Measurements from ENCODE around the gene POM121L2.

The POM121L2 gene

DNA sequence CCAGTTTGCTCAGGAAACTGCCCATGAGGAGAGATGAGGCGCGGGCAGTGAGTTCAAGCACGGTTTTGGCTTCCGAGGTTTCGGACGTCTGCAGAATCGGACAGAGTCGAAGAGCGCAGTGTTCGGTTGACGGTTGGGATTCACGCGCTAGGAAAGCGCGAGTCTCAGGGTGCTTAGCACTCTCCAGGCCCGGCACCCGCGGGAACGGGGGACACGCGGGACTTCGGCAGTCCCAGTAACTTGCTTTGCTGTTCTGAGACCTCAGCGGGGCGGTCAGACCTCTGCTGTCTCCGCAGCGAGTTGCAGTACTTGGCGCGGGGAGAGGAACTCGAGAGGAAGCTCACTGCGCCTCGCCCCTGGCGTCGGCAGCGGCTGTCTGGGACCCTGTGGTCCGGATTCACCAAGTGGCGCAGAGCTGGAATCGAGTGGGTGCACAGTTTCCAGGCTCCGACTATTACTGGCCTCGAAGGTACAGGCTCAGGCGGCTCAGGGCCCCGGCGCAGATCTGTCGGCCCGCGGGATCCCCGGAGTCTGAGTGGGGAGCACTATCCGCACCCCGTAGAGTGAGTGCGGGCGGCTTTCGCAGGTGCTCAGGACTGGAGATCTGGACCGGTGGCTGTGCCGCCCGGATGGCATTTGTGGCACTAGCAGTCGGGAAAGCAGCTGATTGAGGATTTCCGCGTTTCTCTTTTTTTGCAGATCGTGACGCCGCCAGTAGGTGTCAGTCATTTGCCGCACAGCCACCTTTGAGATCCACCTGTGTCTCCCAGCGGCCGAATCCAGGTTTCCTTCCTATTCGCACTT, at the start of gene POM121L2:
Gene POM121L2 (minus strand): TSS at position 128 of the 804 bp plus-strand sequence. CDS start 103 bp downstream, at position 25.
- peak; percentile 48 for DNase-seq (ENCODE audit: low spot score)

DNA sequence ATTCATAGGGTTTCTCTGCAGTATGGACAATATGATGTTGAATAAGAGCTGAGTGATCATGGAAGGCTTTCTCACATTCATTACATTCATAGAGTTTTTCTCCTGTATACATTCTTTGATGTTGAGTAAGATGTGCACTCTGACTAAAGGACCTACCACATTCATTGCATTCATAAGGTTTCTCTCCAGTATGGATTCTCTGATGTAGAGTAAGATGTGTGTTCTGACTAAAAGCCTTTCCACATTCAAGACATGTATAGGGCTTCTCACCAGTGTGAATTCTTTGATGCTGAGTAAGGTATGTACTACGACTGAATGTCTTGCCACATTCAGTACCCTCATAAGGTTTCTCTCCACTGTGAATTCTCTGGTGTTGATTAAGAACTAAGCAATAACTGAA, 47.2 kb upstream of the POM121L2 start:
- no peak for DNase-seq (ENCODE audit: low spot score)

DNA sequence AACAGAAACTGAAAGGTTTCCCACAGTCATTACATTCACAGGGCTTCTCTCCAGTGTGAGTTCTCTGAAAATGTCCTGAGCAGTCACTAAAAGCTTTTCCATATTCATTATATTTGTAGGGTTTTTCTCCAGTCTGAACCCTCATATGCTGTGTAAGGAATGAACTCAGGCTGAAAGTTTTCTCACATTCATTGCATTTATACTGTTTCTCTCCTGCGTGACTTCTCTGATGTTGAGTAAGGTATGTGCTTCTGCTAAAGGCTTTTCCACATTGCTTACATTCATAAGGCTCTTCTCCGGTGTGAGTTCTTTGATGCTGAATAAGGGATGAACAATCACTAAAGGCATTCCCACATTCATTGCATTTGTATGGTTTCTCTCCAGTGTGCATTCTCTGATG, 46.7 kb upstream of the POM121L2 start:
- DNase-seq (ENCODE audit: low spot score) = no peak

DNA sequence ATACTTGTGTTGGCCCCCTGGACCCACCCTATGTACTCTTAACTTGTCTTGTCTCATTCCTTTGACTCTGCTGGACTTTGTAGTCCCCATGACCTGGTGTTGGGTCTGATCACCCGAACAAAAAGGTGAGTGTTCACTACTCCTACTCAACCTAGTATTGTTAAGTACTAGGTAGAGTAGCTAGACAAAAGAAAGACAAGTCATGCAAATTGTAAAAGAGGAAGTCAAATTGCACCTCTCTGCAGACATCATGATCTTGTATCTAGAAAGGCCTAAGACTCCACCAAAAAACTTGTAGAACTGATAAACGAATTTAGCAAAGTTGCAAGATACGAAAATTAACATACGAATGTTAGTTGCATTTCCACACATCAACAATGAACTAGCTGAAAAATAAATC, 40.8 kb upstream of the POM121L2 start:
- DNase-seq (ENCODE audit: low spot score) = no peak

DNA sequence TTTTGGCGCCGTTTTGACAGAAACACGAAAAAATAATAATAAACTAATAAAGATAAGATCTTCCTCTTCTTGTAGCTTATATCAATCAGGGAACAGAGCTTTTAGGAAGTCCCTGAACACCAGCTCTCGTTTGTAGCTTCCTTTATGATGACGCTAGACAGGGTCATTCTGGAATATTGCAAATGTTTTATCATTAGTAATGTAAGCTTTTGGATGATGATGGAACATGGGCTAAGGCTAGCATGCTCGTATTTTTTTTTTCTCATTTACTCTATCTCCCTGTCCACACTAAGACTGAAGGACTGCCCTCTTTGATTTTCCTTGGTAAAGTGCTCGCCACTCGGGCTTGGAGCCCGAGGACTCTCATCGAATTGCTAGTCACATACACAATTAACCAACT, 22.1 kb upstream of the POM121L2 start:
- no peak for DNase-seq (ENCODE audit: low spot score)

DNA sequence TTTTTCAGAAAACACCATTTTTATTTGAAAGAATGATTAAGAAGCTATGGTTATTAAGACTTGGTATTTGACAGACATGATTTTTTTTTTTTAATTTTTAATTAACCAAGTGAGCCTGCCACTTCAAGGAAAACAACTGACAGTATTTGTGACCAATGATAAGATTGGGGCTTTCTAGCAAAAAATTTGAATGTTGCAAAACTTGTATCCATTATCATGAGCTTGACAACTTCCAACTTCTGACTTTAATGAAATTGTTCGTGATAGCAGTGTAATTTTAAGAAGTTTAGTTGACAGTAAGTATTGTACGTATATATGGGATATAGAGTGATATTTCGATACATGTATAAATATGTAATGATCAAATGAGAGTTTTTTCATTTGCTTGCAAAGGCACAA, 21.6 kb upstream of the POM121L2 start:
- DNase-seq (ENCODE audit: low spot score) = no peak

DNA sequence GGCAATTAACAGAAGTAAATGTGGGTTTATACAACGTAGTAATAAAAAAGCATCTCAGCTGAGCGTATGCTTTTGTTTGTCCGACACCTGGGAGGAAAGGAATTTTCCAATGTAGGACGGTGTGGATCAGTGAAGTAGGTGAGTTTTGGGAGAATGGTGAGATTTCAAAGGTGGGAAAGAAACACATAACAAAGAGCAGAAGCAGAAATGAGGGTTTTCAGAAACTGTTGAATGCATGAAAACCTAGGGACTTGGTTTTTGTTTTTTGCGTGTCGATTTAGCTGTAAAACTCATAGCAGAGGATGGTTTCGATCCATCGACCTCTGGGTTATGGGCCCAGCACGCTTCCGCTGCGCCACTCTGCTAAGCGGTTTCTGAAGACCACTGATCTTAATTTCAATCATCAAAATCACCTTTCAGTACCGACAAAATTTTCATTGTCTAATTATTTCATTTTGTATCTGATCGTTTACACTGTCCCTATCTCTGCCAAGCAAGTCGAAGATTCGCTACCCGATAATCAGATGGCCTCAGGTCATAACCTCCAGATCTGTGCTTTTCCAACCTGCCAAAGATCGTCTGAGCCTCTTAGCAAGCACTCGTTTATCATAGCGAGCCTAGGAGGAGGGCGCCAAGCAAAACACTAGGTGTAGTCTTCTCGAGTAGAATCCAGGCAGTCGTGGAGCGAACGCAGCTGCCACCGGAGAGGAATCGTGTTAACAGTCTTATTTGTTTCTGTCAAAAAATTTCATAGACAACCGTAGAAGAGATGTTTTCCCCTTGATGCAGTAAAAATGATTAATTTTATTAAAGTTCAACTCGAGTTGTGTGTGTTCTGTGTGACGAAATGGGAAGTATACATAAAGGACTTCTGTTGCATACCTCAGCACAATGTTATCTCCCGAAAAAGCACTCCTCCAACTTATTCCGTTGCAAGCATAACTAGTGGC, 20.9 kb upstream of the POM121L2 start:
- DNase-seq (ENCODE audit: low spot score) = peak; percentile 45

DNA sequence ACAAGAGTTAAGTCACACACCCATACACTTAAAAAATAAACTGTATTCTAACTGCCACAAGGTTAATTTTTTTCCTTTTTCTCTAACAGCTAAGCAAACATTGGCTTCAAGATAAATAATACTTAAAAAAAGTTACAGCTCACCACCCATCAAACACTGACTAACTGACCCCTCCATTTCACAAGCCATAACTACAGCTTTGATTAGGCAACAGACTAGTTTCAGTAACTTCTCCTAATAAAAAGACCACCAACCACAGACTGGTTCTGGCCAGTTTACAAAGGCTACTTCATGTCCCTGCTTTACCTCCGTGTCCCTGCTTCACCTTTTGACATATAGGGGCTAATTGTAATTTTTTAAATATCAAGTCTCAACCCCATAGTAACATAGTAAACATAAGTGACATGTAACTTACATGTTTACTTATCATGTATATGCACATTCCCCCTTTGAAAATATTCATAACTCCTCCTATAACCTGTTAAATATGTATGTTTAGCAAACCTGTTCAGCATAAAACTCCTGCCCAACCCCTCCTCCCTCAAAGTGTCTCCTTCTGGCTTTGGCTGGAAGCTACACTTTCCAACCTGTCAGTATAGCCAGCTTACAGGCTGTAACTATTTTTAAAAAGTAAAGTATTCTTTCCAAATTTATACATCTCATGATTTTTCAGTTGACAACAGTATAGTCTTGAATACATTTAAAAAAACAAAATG, 15.1 kb upstream of the POM121L2 start:
- no peak for DNase-seq (ENCODE audit: low spot score)

DNA sequence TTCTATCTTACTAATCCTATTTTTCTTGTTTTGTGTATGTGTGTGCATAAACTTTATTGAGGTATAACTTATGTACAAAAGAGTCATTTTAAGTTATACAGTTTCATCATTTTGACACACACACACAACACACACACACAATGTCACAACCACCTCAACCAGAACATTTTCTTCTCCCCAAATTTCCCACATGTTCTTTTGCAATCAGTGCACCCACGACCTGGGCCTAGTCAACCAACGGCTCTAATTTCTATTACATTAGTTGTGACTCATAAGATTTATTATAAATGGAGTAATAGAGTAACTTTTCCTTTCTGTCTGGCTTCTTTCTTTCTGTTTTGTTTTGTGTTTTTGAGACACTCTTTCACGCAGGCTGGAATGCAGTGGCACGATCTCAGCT, 9.8 kb upstream of the POM121L2 start:
- DNase-seq (ENCODE audit: low spot score) = no peak

DNA sequence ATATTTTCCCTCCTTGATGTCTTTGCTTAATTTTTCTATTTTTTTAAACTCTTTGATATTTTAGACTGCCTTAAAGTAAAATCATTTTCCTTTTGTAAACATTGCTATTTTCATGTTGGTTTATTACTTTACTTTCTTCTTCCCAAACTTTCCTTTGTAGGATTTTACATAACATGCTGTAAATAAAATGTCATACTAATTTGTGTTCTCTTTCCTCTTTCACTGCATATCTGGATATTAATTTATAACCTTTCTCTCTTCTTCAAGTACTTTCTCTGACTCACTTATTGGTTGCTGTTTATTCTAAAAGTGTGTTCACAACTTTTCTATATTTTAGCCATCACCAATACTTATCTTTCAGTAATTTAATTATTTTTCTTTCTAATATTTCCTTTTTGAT, 9.3 kb upstream of the POM121L2 start:
- no peak for DNase-seq (ENCODE audit: low spot score)

DNA sequence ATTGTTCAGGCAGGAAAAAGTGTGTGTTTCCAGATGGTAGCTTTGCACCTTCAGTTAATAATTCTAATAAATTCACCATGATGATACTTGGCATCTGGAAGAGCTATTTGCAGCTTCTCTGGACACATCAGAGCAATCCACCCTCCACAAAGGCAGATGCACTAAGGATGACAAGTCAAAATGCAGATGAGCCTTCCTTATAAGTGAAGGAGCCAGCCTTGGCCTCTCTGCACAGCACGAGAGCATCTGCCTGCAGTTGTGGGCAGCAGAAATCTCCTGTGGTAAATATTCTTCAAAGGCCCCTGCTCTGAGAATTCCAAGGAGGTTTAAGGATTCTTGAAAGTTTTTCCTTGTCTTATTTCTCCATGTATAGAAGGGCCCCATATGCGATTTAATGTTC, 6.9 kb upstream of the POM121L2 start:
- DNase-seq (ENCODE audit: low spot score) = no peak

DNA sequence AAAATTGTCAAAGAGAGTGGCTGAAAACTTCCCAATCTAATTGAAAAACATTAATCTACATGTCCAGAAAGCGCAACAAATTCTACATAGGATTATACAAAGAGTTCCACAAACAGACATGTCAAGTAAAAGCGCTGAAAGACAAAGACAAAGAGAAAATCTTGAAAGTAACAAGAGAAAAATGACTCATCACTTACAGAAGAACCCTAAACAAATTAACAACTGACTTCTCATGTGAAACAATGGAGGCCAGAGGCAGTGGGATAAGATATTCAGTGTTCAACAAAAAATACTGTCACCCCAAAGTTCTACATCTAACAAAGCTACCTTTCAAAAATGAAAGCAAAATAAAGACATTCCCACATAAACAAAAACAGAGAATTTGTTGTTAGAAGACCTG, 2.0 kb upstream of the POM121L2 start:
- DNase-seq (ENCODE audit: low spot score) = no peak

DNA sequence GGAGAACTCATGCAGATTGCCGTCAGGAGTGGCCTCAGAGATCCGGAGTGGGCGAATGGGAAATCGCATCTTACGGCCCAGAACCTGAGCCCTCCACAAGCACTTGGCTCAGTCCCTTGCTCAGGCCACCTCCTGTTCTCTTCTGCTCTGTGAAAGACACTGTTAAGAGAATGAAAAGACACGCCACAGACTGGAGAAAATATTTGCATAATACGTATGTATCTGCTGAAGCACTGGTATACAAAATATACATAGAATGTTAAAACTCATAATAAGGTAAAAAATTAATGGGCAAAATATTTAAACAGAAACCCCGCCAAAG, 838 bp upstream of the POM121L2 start:
- no peak for DNase-seq (ENCODE audit: low spot score)

DNA sequence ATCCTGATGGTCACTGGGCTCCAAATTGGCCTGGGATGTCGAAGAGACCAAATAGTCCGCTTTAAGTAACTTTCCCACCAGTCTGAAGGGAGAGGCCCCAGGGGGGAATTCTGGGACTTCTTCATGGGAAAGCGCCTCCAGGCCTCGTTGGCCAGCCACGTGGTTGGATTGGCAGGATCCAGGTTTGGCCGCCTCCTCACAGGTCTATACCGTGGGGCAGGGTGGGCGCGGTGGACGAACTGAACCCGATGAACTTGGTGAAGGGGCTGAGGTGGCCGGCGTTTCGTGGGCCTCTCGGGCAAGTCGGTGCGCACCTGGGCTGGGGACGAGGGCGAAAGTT, 297 bp downstream of the POM121L2 start:
- no peak for DNase-seq (ENCODE audit: low spot score)

DNA sequence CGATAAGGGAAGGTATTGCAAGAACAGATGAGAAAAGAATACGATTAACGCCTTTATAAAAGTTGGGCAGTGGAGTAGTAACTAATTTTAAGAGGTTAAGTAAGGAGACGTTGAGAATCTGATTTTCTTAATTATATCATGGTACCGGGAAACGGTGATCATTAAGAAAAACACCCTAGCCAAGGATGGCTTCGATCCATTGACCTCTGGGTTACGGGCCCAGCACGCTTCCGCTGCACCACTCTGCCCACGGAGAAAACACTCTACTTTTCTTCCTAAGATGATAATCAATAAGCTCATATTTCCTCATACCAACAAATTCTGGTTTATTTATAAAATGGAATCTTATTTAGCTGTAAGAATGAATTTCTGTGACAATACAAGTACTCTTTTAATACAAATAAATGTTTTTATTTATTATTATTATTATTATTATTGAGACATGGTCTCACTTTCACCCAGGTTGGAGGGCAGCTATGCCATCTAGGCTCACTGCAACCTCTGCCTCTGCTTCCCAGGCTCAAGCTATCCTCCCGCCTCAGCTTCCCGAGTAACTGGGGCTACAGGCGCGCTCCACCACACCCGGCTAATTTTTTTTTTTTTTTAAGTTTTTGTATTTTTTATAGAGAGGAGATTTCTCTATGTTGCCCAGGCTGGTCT, 8.3 kb downstream of the POM121L2 start:
- peak; percentile 31 for DNase-seq (ENCODE audit: low spot score)

DNA sequence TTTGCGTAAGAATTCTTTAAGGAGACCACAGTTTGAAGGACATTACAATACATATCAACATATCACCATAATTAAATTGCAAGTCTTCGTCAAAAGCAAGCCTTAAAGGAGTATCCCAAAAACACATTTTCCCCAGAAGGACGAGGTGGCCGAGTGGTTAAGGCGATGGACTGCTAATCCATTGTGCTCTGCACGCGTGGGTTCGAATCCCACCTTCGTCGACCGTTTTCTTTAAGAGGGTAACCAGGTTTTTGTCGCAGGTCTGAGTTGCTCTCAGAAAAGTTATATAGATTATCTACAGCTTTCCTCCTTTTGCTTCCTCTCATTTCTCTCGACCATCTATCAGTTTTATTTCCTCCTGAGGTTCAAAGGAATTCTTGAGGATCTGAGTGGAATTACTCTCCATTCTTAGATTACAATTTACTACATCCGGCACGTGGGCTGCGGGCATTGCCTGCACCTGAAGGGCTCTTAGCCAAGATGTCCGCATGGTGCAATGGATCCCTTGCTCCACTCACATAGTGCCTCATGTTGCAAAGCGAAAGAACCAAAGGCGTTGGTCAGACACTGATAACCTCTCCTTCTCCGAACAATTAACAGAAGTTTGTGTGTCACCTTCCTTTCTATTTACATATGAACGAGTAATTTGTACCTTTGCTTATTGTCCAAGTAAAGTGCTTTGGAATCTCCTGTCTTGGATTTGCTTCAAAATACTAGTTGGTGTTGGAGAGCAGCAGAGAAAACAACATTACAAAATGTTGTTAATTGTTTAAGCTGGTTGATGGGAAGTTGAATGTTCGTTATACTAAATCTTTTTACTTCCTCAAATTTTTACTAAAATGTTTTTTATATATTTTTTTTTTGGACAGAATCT, 14.0 kb downstream of the POM121L2 start:
- DNase-seq (ENCODE audit: low spot score) = peak; percentile 34

DNA sequence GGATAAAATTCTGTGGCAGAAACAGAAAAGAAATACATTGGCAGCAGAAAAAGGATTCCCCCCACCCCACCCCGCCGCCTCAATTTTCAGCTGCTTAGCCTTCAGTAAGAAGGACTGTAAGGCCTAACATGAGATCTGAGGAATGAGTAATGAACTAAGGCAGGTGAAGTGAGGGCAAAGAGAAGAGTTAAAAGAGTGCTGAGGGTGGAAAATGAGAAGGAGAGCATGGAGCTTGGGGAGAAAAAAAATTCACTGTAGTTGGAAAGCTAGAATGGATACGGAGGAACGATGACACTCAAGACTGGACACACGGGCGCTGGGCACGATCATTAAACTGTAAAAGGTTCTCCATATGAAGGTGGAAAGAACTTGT, 14.6 kb downstream of the POM121L2 start:
- no peak for DNase-seq (ENCODE audit: low spot score)

DNA sequence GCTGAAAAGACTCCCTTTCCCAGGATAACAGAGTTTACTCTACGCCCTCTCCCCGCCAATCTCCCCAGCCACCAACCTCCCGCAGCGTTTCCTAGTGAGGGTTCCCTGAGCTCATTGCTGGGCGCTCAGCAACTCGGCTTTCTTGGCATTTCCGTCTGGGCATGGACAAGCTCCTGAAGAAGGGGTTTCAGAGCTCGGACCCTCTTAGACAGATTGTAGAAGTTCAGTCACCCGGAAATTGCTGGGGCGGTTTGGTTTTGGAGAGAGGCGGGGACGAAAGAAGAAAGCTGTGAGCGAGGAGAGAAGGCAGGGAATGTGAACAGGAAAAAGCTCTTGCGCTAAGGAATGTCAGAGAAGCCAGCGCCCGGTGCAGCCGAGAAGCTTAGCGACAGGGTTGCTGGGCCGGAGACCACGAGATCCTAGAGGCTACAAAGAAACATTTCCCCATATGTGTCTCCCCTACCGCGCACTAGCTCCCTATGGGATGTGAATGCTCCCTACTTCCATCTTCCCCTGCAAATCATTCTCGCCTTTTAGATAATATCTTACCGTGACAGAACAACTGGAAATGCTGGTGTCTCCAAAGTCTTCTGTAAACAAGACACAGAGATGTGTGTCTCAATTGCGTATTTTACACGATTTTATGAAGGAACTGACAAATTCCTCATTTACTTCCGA, 15.8 kb downstream of the POM121L2 start:
- peak; percentile 57 for DNase-seq (ENCODE audit: low spot score)

DNA sequence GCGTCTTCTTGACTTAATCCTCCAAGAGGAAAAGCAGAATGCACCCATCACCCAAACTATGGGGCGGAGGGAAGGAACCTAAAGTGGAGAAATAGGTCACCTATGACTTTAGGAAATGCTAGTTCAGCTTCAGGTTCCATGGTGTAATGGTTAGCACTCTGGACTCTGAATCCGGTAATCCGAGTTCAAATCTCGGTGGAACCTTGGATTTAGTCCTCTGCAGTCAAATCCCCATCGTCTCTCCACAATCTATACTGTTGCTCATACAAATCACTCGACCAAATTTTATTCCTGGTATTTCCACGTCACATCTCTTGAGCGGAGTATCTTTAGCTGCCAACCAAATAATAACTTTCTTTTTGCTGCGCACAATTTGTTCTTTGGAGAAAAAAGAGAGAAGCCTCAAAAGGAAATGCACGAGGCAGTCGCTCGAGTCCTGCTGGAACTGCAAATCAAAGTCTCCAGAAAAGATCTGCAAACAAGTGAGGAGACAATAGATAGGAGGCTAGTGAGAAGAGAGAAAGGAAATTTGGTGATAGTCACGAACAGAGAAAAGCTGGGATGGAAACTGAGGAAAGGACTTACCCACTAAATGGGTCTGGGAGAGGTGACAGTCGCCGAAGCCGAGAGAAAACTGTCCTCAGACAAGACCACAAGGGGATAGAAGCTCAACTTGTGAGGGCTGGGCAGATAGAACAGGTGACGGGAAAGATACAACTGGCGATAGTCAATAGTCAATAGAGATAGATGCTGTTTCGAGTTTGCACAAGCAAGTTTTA, 16.6 kb downstream of the POM121L2 start:
- peak; percentile 52 for DNase-seq (ENCODE audit: low spot score)

DNA sequence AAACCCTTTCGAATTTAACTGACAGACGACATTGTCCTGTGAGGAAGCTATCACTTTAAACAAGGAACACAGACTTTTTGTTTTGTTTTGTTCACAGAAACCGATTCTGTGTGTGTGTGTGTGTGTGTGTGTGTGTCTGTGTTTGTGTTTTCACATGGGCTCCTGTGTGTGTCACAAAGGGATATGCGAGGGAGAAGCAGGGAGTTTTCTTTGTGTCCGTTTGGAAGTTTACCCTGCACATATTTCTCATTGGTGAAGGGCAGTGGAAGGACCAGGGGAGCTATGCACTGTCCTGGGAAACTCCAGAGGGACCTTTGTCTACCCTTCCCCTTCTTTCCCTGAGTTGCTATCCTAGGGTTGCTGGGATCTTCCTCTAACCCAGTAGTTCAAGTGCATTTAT, 17.7 kb downstream of the POM121L2 start:
- DNase-seq (ENCODE audit: low spot score) = no peak

Measured in AG08396 (cell line).